T-helper 1 cell (primary cell): Measurements from ENCODE around the gene OSBPL1A.

ENCODE experiments used
- DNase-seq, 5 donors: peaks; one replicate each; pipeline ENCODE4 v3.0.0-alpha.2; 2012 to 2020

The OSBPL1A gene

GRCh38 chr18:24333084-24333483, 64.5 kb downstream of the OSBPL1A start:
- DNase-seq = no peak

DNA sequence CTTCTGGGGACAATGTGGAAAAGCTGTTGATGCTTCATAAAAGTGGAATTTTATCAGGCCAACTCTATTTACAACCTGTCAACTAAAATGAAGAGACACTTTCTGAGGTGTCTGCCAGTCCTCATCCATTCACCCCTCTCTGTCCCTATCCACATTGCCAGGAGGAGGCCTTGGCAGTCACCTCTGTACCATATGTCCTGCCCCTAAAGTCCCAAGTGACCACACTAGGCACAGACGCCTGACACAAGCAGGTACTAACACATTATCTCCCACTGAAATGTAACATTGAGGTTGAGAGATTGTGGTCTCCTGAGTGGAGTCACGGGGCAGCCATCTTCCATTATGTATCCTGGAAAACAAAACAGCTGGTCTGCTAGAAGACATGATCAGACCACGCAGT, 71.4 kb downstream of the OSBPL1A start:
- DNase-seq = no peak

GRCh38 chr18:24322584-24323136, 75.0 kb downstream of the OSBPL1A start:
- no peak for DNase-seq

DNA sequence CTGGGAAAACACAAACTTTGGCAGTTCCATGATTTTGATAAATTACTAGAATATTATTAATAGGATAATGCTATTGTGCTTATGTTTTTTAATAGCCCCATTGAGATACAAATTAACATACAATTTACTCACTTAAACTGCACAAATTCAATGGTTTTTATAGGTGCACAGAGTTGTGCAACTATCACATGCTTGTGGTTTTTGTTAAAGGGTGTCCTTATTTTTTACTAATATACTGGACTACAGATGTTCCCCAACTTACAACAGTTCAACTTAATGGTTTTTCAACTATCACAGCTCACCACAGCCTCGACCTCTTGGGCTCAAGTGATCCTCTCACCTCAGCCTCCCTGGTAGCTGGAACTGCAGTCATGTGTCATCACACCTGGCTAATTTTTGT, 76.6 kb downstream of the OSBPL1A start:
- no peak for DNase-seq

- DNase-seq = no peak
These were observed 77.9 kb downstream of the OSBPL1A start for GRCh38 chr18:24319757-24320156.

GRCh38 chr18:24317370-24317769, 80.3 kb downstream of the OSBPL1A start:
- no peak for DNase-seq

- DNase-seq = no peak
These were observed 82.5 kb downstream of the OSBPL1A start for GRCh38 chr18:24315170-24315569.

- DNase-seq = no peak
These were observed 91.4 kb downstream of the OSBPL1A start for GRCh38 chr18:24306201-24306600.

DNA sequence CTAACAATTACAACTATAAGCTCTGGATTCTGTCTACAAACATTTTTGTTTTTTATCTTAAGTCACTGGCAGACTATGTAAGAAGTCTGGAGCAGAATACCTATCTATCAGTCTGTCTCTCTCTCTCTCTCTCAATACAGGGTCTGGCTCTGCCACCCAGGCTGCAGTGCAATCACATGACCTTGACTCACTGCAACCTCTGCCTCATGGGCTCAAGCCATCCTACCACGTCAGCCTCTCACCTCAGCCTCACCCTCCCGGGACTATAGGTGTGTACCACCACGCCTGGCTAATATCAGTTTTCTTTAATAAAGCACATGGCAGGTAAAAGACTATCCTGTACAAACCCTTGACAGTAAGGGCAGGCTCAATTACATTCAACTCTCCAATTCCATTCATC, 96.9 kb downstream of the OSBPL1A start:
- no peak for DNase-seq

DNA sequence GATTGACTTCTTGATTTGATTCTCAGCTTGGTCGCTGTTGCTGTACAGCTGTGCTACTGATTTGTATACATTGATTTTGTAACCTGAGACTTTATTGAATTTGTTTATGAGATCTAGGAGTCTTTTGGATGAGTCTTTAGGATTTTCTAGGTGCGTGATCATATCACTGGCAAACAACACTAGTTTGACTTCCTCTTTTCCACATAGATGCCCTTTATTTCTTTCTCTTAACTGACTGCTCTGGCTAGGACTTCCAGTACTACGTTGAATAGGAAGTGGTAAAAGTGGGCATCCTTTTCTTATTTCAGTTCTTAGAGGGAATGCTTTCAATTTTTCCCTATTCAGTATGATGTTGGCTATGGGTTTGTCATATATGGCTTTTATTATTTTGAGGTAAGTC, 101.3 kb downstream of the OSBPL1A start:
- no peak for DNase-seq

DNA sequence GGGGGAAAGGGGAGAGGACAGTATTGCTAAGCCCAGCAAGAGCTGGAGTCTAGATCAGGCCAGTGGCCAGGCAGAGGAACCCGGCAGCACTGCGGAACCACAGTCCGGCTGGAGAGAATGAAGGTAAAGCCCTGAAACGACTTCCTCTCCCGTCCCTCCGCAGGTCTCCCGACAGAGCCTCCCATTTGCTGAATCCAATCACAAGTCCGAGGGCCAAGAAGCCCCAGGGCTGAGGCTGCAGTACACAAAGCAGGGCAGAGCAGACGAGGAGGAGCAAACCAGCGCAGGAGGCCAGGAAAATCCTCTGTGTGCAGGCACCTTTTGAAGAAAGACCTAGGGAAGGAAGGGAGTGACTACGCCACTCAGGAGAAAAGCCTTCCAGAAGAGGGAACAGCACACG, 104.4 kb downstream of the OSBPL1A start:
- no peak for DNase-seq

- no peak for DNase-seq
These were observed 119.0 kb downstream of the OSBPL1A start for GRCh38 chr18:24278591-24278990.

DNA sequence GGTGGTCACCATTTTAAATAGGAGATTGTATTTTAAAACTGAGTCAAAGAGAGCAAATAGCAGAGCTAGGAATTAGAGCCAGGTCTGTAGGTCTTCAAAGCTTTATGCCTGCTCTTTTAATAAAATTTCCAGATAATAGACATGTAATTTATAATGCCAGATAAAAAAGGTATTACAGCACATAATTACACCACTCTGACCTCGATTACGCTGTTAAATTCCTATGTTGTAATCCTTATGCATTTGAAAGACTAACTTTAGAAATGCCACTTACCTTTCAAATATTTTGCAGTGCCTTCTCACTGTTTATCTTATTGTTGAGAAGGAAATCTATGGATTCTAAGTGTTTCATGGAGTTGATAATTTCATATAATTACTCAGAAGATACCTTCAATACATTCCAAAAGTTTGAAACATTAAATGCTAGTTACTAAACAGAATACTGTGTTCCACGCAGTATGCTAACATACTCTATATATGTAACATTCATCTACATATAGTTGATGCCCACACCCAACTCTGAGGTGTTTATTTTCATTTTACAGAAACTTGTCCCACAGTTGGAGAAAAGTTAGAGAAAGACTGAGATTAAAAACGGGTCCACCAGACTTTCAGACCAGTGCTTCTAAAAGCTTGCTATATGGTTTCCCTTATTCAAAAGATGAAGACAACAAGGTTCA, 120.0 kb downstream of the OSBPL1A start:
- no peak for DNase-seq

DNA sequence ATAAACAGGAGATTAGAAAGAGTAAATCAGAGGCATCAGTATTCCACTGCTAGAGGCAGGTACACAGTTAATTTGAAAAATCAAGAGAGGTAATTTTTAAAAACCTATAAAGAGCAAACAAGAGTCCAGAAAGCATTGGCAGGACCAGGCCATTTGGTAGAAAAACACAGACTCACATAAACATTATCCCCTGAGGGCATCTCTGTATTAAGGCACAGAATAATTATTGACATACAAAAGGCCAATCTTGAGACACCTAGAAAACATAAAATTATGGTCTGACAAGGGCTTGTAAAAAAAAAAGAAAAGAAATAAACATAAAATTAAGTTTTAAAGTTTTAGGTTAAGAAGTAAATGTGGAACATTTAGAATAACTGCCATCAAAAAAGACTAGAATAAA, 120.6 kb downstream of the OSBPL1A start:
- no peak for DNase-seq

DNA sequence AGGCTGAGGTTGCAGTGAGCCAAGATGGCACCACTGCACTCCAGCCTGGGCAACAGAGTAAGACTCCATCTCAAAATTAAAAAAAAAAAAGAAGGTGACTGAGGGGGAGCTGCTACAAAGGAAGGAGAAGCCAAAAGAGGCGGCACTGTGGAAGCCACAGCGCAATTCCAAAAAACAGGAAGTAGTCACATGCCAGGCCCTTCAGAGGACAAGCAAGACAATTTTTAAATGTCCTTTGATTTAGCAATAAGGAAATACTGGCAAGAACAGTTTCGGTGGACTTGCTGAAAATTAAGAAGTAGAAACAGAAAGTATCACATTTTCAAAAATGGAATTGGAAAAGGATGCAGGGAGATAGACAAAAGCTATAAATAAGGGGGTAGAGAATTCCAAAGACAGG, 122.8 kb downstream of the OSBPL1A start:
- DNase-seq = no peak

GRCh38 chr18:24273596-24273995, 124.0 kb downstream of the OSBPL1A start:
- DNase-seq = no peak

DNA sequence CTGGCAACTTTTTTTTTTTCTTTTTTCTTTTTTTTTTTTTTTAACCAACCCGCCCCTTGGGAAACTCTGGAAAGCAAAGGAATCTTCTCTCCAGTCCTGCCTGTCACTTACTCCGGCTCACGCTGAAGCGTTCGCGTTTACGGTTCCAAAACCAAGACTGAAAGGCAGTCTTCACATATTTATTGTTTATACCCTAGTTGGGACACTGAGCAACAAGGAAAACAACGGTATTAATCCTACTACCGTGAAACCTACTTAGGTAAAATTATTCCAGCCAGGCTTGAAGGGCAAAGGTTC, 125.4 kb downstream of the OSBPL1A start:
- no peak for DNase-seq

- DNase-seq = peak in 2 of 5 donors; percentile 2 to 19
These were observed 126.0 kb downstream of the OSBPL1A start for GRCh38 chr18:24271381-24272228.

DNA sequence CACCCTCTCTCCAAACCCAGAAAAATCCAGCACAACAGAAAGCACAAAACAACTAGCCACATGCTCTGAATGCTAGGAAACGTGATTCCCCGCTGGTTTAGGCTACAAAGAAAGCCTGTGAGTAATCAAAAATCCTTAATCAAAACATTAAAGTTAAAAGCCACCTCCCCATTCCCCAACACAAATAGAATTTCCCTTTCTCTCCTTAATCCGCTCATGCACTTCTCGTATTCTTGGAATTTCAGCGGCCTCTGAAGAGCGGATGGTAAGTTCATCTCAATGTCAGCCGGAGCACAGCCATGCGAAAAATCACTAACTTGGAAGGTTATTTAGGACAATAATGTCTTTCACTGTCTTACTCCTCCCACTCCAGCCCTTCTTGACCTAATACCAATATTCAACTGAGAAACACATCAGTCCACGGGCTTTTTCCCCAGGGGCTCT, 126.7 kb downstream of the OSBPL1A start:
- no peak for DNase-seq

- no peak for DNase-seq
These were observed 127.2 kb downstream of the OSBPL1A start for GRCh38 chr18:24270358-24270936.

- no peak for DNase-seq
These were observed 128.7 kb downstream of the OSBPL1A start for GRCh38 chr18:24268784-24269550.

GRCh38 chr18:24267878-24268277, 129.7 kb downstream of the OSBPL1A start:
- no peak for DNase-seq

DNA sequence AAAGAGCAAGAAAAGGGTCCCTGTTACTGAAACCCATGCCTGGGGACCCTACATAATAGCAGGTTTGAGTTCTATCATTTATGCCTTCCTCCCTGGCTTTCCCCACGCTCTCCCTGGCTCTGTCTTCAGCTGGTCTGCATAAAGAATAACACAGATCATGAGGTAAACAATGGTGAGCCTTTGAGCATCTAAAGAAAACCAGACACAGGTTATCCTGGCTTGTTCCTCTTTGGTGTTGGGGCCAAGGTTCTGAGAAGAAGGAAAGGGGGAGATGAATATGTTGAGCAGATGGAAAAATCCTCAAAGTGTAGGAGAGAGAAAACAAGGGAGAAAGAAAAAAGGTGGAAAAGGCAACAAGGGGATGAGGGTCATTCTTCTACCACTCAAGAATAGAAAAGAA, 131.5 kb downstream of the OSBPL1A start:
- DNase-seq = no peak
